HL-60/S4 treated with retinoic acid at 250 ng/mL for 4 days and 3 days (cell line): Measurements from ENCODE around the gene LPIN1.

ENCODE experiments used
- in situ Hi-C: fragments of 300-500 bp; cut with MboI; formaldehyde crosslinking; loops from 2 replicates; pipeline ENCODE4 v1.7.0; 2022; ENCODE audit warnings: low sequenced_read_pairs

The LPIN1 gene

DNA sequence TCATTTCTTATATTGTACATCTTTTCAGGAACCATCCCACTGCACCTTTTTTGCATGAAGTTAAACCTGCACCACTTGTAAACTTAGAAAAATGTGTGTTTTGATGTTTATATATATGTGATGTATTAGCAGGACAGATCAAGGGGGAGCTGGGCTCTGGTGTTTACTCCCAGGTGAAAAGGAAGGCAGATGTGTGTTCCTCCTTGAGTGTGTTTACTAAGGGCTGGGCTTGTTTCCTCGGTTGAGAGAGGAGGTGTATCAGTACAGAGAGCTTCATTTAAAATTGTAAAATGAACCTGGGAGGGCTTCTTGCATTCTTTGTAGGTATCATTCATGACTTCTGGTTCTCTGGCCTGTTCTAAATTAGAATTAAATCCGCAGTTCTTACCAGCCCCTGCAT is 14.8 kb downstream of the LPIN1 start:
- in situ Hi-C loops: no loop called here

DNA sequence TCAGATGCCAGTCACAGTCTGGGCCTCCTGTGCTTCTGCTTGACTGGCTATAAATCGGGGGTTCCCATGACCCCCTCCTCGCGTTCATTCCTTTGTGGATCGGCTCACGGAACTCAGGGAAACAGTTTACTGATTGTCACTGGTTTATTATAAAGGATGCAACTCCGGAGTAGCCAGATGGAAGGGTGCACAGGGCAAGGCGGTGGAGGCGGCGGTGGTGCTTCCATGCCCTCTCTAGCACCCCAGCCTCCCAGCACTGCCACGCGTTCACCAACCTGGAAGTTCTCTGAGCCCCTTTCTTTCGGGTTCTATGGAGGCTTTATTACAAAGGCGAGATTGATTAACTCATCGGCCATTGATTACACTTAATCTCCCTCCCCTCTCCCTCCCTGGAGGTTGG is 15.6 kb downstream of the LPIN1 start:
- in situ Hi-C loops: no loop called here

DNA sequence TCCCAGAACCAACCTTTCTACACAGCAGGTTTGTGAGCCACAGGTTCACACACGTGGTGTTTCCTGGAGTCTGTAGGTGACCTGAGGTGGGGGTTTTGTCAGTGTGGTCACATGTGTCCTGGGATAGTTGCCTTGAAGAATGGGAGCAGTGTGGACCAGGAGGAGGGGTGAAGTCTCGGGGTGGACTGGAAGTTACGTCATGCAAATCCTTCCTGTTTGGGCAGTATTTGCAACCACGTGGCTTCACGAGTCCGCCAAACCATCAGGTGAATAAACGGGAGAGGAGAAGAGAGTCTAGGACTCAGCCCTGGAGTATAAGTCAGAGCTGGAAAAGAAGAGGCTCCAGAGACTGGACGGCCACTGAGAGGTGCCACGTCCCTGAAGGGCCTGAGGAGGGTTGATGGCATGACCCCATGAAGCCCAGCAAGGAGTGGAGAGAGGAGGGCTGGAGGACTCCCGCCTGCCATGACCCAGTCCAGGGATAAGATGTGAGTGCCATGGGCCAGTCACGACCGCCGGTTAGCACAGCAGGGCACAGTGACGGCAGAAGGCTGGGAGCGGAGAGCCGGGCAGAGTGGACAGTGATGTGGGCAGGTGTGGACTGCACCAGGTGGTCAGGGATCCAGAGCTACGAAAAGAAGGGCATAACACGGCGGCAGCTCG is 16.5 kb downstream of the LPIN1 start:
- in situ Hi-C loops: no loop called here

DNA sequence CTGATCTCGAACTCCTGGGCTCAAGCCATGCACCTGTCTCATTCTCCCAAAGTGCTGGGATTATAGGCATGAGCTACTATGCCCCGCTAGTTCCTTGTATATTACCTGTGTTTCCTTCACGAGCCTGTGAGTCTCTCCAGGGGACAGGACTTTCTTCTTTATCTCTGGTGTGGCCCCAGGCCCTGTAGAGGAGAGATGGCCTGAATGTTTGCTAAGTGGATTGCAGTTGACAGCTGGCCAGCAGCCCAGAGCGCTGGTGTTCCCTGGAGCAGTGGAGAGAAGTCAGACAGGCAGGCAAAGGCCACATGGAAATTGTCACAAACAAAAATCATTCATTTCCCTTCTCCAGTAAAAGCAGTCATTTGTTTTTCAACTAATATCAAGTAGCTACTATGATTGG is 17.9 kb downstream of the LPIN1 start:
- in situ Hi-C loops: no loop called here

DNA sequence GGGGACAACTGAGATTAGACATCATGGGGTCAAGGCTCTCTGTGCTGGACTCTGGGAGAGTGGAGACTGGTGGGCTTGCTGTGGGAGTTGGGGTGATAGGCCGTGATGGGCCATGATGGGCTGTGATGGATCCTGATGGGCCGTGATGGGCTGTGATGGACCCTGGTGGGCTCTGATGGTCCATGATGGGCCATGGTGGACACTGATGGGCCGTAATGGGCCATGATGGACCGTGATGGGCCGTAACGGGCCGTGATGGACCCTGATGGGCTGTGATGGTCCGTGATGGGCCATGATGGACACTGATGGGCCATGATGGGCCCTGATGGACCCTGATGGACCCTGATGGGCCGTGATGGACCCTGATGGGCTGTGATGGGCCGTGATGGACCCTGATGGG is 18.5 kb downstream of the LPIN1 start:
- in situ Hi-C loops: no loop called here

DNA sequence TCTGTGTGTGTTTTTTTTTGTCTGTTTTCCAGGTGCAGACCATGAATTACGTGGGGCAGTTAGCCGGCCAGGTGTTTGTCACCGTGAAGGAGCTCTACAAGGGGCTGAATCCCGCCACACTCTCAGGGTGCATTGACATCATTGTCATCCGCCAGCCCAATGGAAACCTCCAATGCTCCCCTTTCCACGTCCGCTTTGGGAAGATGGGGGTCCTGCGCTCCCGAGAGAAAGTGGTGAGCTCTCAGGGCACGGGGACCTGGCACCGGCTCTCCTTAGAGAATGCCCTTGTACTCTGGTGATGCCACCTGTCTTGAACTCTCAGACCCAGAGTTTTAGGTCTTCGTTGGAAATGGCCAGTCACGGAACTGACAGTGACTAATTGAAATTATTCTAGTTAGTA is 19.1 kb downstream of the LPIN1 start:
- in situ Hi-C loops: no loop called here

DNA sequence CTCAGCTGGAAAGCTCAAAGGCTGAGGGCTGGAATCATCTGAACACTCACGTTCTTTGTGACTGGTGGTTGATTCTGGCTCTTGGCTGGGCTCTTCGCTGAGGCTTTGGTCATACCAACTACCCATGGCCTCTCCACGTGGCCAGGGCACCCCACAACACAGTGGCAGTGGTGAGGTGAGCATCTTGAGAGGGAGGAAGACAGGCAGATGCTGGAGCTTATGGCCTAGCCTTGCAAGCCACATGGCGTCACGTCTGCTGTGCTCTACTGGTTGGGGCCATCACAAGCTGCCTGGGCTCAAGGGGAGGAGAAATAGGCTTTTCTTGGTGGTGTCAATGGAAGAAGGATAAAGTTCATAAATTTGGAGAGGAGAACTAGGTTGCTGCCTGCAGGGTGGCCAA is 19.6 kb downstream of the LPIN1 start:
- in situ Hi-C loops: no loop called here

DNA sequence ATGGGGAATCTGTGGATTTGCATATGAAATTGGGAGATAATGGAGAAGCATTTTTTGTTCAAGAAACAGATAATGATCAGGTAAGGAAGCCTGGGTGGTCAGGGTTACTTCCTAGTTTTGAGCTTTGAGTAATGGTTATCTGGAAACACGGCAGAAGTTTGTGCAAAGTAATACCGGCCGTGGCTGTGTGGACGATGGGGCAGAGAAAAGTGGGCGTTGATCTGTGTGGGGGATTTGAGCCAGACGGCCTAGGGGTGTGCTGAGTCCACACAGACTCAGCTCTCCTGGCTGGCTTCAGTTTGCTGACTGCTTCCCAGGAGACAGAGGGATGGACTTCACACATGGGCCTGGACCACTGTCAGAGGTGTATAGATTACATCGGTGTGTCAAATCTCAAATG is 21.3 kb downstream of the LPIN1 start:
- in situ Hi-C loops: no loop called here

DNA sequence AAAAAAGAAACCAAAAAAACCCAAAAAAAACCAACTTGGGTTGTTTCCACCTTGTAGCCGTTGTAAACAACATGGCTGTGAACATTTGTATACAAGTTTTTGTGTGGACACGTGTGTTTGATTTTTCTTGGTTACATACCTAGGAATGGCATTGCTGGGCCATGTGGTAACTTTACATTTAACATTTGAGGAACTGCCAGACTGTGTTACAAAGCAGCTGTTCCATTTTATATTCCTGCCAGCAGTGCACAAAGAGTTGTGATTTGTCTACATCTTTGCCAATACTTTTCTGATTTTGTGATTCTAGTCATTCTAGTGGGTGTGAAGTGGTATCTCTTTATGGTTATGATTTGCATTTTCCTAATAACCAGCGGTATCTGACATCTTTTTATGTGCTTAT is 22.5 kb downstream of the LPIN1 start:
- in situ Hi-C loops: no loop called here

DNA sequence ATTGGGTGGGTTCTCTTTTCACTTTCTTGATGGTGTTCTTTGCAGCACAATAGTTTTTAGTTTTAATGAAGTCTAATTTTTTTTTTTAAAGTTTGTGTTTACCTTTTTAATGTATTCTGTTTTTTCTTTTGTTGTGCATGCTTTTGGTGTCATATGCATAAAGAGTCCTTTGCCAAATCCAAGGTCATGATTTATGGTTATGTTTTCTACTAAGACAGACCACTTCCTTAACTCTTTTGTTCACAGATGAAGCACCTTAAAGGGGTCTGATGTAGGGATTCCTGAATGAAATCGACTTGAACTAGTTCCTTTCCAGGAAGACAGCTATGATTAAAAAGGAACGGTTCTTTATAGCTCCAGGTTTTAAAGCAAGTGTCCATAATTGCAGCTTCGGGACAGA is 23.1 kb downstream of the LPIN1 start:
- in situ Hi-C loops: no loop called here

DNA sequence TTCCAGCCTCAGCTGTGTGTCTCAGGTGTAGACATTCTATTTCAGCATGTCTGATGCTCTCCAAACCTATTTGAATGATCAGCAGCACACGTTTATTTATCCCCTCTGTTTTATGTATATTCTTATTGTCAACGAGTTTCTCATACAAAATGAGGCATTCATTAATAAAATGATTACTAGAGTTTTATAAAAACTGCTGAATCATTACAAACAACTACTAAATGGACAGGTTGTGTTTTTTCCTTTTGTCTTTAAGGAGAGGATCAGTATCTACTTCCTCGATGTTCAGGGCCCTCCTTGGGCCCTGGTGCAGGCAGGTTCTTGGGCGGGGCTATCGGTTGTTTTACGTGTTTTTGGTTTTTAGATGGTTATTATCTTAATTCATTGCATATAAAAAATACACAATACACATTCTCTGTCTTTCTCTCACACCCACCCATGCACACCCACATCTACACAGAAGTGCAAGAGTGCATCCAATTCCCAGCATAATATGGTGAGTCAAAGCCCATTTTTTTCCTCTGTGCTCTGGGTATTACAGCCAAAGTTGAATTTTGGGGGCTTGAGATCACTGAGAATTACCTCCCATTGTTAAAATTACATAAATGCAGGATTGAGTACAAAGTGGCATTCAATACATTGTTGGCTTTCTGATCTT is 24.2 kb downstream of the LPIN1 start:
- in situ Hi-C loops: loop anchor here (10.0 kb wide), 1 partner anchor 76 kb away; no protein-coding TSS in a partner anchor

DNA sequence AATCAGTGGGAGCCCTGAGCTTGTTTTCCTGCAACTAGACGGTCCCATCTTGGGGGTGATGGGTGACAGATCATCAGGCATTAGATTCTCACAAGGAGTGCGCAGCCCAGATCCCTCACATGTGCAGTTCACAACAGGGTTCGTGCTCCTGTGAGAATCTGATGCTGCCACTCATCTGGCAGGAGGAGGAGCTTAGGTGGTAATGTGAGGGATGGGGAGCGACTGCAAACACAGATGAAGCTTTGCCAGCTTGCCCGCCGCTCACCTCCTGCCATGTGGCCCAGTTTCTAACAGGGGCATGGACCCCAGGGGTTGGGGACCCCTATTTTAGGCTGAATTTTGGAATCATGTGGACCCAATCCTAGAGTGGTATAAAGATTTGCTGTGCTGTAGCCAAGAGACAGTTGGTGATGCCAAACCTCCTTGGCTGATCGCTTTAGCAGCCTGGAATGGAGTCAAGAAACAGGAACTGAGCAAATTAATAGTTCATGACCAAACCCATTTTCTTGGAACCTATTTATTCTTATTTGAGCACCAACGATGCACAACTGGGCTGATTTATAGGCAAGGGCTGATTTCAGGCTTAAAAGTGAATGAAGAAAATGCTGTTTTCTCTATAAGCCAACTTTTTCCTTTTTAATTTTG is 25.7 kb downstream of the LPIN1 start:
- in situ Hi-C loops: loop anchor here (10.0 kb wide), 1 partner anchor 77 kb away; no protein-coding TSS in a partner anchor

DNA sequence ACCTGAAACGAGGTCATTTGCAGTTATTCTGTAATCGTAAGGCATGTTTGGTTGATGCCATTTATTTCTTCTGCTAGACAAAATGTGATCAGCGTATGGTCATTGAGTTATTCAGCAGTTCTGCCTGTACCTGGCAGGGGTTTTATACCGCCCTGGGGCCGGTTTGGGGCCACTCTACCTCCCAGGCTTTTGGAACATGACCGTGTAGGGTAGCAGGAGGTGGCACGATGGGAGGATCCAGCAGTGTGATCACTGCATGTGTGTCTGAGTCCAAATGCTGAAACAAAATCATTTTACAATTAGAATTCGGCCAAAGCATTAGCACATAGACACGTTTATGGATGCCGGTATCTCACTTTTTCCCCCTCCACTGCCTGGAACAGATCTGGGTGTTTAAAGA is 26.7 kb downstream of the LPIN1 start:
- in situ Hi-C loops: loop anchor here (10.0 kb wide), 1 partner anchor 78 kb away; no protein-coding TSS in a partner anchor

DNA sequence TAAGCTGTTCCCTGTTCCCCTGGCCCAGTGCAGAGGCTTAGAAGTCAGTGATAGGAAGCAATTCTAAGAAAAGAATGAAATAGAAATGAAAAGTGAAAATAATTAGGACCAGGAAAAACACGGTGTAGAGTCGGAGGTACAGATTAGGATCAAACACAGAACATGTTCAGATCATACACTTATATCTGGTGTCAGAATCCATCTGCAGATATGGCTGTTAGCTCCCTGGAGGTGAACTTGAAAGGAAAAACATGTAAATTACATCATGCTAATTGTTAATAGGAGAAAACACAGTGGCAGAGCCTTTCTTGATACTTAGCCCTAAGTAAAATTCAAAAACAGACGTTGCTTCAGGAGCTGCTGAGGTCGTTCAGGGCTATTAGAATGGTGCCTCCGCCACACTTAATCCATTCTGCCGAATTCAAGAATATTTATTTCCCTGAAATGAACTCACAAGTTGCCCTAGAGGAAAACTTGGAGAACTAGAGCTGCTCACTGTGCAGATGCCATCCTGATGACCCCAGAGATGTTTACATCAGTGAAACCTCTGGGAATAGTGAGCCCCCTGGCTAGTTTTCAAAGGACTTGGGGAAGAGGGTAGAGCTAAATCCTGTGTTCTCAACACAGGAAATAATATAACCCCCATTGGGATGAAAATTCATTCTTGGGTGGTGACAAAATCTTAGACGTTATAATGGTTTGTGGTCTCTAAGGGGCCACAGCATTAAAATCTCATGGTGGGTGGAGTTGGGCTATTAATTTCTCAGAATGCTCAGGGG is 27.5 kb downstream of the LPIN1 start:
- in situ Hi-C loops: loop anchor here (10.0 kb wide), 1 partner anchor 79 kb away; no protein-coding TSS in a partner anchor

DNA sequence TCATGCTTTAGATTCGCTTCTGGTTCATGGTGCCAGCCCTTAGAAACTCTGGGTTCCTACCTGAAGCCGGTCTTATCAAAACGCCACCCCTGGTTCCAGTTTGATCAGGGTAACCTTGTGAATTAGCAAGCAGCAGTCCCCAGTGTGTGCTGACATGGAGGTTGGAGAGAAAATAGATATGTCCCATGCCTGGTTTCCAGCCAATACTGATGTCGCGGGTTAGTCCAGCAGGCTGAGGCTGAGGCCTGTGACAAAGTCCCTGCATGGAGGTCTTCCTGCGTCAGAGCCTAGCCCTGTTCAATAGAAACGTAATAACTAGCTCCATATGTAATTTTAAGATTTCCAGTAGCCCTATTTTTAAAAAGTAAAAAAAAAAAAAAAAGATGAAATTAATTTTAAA is 28.2 kb downstream of the LPIN1 start:
- in situ Hi-C loops: loop anchor here (10.0 kb wide), 1 partner anchor 80 kb away; no protein-coding TSS in a partner anchor

DNA sequence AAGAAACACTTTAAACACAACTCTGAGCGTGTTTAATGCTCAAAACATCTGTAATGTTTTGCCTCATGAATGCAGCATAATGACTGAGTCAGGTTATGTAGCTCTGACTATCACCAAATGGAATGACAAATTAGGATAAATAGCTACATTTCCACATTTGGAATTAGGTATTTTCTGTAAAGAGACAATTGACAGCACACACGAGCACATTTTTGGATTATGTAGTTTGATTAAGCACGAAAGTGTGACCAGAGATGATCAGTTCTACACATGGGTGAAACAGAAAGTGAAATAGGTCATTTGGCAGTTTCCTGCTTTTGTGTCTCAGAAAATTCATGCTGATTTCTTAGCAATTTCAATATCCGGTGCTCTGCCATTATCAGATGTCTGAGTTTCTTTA is 29.0 kb downstream of the LPIN1 start:
- in situ Hi-C loops: loop anchor here (10.0 kb wide), 1 partner anchor 81 kb away; no protein-coding TSS in a partner anchor

DNA sequence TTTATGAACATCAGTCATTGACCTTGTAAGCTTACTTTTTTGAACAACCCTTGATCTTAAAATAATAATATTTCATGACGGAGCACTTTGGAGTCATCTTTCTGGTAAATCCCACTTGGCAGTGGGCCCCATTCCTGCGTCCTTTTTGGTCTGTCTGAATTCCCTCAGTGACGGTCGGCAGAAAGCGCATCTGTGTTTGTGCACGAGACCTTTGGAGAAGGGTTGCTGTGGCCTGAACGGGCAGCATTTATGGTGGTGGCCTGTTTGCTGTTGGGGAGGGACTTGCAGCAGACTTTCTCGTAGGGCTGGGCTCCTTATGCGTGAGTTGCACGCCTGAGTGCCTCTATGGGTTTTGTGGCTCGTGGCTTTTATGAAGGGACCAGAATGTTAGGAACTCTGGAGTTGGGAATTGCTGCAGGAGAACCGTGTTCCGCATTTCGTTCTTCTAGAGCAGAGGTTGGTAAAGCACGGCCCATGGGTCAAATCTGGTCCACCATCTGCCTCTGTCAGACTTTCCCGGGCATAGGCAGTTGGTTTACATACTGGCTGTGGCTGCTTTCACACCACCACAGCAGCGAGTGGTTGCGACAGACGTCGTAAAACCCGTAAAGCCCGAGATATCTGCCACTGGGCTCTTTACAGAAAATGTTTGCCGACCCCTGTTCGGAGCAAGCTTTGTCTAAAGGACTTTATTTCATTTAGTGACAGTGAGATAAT is 30.8 kb downstream of the LPIN1 start:
- in situ Hi-C loops: loop anchor here (10.0 kb wide), 1 partner anchor 82 kb away; no protein-coding TSS in a partner anchor

DNA sequence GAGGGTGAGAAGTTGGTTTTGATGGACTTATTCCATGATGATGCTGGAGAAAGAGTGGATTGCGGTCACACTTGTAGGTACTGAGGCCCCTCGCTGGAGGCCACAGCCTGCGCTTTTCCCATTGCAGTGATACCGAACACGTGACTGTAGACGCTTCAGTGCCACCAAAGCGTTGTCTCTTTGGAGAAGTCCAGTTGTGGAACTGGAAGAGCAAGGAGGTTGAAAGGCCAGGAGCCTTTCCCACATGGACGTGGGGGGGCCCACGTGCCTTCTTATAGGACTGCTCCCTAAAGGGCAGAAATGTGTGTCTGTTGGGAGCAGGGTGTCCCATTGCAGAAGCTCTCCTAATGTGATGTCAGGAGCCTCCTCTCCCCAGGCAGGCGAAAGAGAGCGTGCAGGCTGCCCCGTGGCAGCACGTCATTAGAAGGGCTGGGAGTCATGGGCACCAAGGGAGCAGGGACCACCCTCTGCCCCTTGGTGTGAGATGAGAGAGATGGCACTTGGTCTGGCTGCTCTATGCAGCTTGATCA is 31.5 kb downstream of the LPIN1 start:
- in situ Hi-C loops: loop anchor here (10.0 kb wide), 1 partner anchor 83 kb away; no protein-coding TSS in a partner anchor

DNA sequence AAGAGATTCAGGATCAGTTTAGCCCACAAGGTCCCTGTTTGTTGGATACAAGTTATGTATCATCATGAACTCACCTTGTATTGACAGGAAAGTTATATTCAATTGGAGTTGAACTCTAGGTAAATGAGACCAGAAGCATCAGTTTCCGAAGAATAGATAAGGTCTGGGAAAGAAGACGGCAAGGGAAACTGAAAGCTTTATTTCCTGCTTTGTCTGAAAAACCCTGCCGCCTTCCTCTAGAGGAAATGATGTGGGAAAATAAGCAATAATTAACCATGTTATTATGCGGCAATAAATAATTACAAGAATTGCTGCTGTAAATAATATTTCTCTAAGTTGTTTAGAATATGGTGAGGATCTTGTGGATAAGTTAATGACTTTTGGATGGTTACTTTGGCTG is 32.0 kb downstream of the LPIN1 start:
- in situ Hi-C loops: loop anchor here (10.0 kb wide), 1 partner anchor 84 kb away; no protein-coding TSS in a partner anchor
